C4-2B (cell line): ENCODE data around the gene HOXB13.

Experiments
- H3K27ac ChIP-seq: fragments of 450-650 bp; 2 replicates; pipeline ENCODE4 v1.5.1; 2017
- ZFX ChIP-seq: fragments of 450-650 bp; IDR thresholded peaks from 2 replicates; pipeline ENCODE4 v1.6.1; 2017
- TF ChIP-seq, protein P1 (sequence below): fragments of 450-650 bp; conservative IDR thresholded peaks from 2 replicates; pipeline ENCODE4 v1.5.1; 2017; ENCODE audit warnings: mild to moderate bottlenecking

The HOXB13 gene

DNA sequence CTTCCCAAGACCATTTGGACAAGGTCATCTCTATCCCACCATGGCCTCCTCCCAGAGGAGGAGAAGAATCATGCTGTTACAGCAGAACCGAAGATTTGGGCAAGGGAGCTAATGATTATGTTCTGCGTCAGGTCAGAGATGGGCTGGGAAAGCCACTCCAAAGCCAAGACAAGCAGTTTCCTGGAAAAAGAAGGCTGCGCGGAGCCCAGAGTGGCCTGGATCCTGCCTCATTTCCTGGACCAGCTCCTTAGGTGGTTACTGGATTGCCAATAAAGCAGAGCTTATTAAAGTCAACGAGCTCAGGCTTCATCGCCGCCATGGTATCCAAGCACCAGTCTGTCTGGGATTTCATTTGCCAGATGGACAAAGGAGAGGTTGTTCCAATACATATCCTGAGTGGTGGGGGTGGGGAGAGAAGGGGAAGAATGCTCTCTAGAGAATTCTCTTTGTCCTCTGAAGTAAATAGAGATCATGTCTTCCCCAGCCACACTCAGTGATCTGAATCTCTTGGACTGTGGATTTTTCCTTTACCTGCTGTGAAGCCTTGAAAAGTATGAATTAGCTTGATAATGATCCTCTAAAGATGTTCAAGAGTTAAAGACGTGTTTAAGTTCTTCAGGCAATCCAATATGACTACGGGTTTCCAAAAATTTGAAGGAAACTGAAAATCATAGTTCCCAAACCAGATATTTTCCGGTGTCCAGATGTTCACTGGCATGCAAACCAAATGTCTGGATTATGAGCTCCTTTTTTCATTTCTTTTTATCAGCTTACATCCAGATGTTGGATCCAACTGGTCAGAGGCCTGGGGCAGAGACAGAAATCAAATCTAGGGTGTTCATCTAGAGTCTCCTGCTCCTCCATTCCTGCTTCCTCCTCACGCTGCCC is 23.9 kb downstream of the HOXB13 start:
- TF ChIP-seq, protein P1, sequence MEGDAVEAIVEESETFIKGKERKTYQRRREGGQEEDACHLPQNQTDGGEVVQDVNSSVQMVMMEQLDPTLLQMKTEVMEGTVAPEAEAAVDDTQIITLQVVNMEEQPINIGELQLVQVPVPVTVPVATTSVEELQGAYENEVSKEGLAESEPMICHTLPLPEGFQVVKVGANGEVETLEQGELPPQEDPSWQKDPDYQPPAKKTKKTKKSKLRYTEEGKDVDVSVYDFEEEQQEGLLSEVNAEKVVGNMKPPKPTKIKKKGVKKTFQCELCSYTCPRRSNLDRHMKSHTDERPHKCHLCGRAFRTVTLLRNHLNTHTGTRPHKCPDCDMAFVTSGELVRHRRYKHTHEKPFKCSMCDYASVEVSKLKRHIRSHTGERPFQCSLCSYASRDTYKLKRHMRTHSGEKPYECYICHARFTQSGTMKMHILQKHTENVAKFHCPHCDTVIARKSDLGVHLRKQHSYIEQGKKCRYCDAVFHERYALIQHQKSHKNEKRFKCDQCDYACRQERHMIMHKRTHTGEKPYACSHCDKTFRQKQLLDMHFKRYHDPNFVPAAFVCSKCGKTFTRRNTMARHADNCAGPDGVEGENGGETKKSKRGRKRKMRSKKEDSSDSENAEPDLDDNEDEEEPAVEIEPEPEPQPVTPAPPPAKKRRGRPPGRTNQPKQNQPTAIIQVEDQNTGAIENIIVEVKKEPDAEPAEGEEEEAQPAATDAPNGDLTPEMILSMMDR, result no peak
- no peak for TF ChIP-seq ZFX
- no peak overlapping the region for H3K27ac ChIP-seq

GRCh38 chr17:48701864-48702532 is 26.6 kb downstream of the HOXB13 start:
- TF ChIP-seq, protein P1, result no peak
- no peak for TF ChIP-seq ZFX
- H3K27ac ChIP-seq, result no peak overlapping the region

GRCh38 chr17:48693178-48693577 is 35.4 kb downstream of the HOXB13 start:
- H3K27ac ChIP-seq, result no peak overlapping the region
- TF ChIP-seq, protein P1, result no peak
- TF ChIP-seq ZFX, result no peak

- TF ChIP-seq, protein P1, result no peak
- no peak for TF ChIP-seq ZFX
Measured at GRCh38 chr17:48692049-48692448, 36.5 kb downstream of the HOXB13 start.

DNA sequence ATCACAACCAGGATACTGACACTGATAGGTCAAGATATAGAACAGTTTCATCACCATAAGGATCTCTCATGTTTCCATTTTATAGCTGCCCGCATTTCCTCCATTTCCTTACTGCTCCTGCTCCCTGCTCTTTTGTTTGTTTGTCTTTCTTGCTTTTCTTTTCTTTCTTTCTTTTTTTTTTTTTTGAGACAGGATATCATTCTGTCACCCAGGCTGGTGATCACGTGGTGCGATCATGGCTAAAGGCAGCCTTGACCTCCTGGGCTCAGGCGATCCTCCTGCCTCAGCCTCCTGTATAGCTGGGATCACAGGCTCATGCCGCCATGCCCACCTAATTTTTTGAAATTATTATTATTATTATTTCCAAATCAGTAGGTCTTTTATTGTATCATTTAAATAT is 37.9 kb downstream of the HOXB13 start:
- no peak for TF ChIP-seq ZFX
- TF ChIP-seq, protein P1, result no peak
- no peak overlapping the region for H3K27ac ChIP-seq

More at GRCh38 chr17:48692049-48692448, 36.5 kb downstream of the HOXB13 start:
- no peak overlapping the region for H3K27ac ChIP-seq

DNA sequence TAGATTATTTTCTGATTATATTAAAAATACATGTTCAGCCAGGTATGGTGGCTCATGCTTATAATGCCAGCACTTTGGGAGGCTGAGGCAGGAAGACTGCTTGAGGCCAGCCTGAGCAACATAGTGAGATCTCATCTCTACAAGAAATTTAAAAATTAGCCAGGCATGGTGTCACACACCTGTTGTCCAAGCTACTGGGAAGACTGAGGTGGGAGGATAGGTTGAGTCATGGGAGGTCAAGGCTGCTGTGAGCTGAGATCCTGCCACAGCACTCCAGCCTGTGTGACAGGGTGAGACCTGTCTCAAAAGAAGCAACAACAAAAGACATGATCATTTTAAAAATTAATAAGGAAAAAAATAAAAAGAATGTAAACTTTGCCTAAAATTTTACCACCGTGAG is 46.9 kb downstream of the HOXB13 start:
- no peak overlapping the region for H3K27ac ChIP-seq
- TF ChIP-seq, protein P1, result no peak
- TF ChIP-seq ZFX, result no peak
